ENCODE measurements around the gene SAMD7.

SAMD7 gene

DNA sequence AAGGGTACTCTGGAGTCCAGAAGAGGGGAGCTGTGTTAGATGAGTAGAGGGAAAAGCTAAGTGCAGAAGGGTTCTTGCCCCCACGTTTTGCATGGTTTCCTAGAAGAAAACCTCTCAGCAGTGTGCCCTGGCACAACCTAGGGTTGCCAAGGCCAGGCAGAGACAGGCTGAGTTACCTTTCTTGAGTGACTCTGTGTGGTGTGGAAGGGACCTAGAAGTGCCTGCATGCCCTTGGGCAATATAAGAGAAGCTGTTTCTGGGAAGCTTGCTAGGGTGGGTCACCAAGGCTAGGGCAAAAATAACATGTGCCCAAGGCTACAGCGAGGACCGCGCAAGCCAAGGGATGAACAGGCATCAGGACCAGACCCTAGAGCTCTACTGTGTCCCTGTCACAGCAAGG lies 3.4 kb upstream of the SAMD7 start:
- DNase-seq (ENCODE audit: low read depth in 2 of 2) = no peak

DNA sequence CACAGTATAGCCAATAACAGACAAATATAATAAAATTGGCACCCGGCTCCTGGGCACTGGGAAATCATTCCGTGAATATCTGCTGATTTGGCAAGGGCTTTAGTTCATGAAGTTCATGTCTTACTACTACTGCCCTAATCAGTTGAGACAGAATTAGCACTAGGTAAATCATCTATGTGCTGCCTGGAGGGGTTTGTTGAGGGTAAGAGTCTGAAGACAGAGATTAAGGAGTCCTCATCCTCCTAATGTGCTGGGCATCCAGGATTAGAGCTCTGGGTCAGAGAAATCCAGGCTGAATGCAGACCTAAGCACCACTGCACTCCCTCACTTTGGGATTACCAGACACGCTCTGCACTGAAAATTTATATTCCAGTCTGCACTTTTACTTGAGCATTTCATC lies 2.0 kb downstream of the SAMD7 start:
- DNase-seq (ENCODE audit: low read depth in 2 of 2) = no peak

DNA sequence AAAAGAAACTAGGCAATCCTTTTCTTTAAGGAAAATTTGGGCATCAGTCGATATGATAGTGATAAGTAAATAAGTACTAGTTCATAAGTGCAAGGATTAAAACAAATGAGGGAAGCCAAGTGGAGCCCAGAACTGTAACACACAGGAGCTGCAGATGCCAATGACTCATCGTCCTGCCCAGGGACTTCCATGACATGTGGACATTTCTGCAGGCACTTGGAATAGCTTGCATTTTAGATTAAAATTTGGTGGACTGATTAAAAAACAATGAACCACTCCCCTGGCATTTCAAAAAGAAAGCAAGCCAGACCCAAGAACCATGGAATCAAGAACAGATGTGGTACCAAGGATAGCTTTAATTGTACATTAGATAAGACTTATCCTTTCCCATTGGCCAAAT lies 2.9 kb downstream of the SAMD7 start:
- no peak for DNase-seq (ENCODE audit: low read depth in 2 of 2)

DNA sequence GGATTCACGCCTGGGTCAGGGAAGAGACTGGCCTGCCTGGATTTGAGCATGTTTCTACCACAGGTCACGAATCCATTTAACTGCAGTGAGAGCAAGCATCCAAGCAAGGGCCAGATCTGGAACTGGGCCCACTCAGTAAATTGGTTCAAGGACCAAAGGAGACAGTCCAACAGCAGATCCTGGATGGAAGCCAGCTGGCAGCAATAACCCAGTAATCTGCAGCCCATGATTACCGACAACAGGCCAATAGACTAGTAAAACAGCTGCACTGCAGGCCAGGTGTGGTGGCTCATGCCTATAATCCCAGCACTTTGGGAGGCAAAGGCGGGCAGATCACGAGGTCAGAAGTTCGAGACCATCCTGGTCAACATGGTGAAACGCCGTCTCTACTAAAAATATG lies 11.8 kb downstream of the SAMD7 start:
- DNase-seq (ENCODE audit: low read depth in 2 of 2) = no peak

DNA sequence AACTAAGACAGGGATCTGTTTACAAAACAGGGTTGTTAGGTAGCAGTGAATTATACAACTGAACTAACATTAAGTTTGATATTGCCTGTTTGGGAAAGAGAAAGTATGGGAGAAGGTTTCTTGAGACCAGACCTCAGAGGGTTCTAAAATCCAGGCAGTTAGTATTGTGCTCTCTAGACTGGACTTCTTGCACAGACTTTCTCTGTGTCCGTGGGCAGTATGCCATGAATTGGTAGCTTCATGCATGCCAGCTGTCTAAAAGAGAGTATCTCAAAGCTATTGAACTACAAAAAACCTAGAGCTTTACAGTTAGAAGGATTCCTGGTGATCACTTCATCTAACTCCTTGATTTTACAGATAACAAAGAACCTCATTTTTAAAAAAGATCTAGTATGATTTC lies 12.5 kb downstream of the SAMD7 start:
- no peak for DNase-seq (ENCODE audit: low read depth in 2 of 2)

DNA sequence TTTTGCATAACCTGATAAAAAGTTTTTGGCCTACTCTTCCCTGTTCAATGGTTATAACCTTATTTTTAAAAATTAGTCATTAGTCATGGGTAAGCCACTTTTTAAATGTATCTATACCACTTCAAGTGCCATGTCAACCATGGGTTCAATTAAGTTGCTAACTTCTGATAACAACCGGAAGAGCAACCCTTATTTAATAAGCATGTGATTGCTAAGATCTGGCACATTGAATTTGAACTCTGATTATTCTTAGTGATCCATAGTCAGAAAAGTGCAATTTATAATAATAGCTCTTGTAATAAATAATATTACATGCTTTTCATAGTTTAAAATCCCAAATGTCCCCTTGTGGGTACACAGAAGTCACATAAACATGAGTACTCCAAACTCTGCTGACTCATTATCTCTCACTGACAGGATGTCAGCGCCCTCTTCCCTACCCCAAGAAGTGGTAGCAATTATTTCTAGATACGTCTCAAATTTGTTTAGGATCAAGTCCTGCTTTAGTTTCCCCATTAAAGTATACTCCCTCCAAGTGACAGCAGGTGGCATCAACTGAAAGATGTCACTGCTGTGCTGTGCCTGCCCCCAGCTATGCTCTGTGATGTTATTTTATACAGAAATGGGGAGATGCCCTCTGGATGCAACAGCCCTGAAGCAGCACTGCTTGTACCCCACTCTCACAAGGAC lies 18.6 kb downstream of the SAMD7 start:
- DNase-seq (ENCODE audit: low read depth in 2 of 2) = no peak

DNA sequence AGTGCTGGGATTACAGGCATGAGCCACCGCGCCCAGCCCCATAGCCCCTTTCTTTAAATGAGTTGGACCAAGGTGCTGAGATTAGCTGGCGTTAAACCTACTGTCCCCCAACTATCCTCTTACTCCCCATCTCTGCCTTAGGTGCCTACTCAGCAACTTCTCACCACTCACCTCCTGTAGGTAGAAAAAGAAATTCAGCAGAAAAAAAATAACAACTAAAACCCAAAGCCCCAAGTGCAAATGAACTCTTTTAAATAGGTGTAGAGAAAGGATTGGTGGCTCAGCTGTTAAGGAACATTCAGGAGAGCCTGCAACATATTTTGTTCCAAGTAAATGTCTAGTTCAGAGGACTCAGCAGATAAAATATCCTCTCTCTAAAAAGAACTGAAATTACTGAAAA lies 19.5 kb downstream of the SAMD7 start:
- no peak for DNase-seq (ENCODE audit: low read depth in 2 of 2)

DNA sequence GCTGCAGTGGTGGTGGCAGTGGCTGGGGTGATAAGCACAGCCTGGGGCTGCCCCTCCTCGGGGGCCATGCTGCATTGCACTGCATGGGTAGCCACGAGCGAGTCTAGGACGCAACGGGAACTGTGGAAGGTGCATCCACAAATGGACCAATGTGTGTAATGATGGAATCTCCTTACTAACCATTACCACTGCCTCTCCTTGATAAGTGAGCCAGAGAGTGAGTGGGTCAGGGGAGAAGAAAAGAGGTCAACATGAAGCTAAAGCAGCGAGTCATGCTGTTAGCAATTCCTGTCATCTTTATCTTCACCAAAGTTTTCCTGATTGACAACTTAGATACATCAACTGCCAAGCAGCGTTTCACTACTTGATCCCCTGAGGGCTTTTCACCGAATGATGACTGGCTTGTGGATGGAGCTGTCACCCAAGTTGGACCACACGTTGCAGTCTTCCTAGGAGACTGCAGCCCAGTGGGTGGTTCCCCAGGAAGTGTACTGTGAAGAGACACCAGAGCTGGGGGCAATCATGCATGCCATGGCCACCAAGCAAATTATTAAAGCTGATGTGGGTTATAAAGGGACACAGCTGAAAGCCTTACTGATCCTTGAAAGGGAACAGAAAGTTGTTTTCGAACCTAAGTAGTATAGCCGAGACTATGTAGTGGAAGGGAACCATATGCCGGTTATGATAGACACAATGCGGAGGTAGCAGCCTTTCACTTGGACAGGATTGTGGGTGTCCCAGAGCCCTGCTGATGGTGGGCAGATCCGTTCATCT lies 20.6 kb downstream of the SAMD7 start:
- DNase-seq (ENCODE audit: low read depth in 2 of 2) = no peak

DNA sequence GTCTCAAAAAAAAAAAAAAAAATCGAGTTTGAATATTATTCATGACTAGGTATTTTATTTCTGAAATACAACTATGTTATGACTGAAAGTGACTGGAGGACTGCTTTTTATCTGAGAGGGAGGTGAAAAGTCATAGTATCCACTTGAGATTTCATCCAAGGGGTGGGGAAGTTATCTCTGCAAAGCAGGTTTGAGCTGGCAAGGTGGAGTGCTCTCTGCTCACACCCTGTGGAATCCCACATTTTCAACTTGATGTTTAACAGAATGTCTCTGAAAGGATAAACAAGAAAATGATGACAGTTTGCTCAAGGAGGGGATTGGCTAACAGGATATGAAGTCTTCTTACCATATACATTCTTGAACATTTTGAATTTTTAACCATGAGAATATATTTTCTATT lies 27.9 kb downstream of the SAMD7 start:
- DNase-seq (ENCODE audit: low read depth in 2 of 2) = no peak

DNA sequence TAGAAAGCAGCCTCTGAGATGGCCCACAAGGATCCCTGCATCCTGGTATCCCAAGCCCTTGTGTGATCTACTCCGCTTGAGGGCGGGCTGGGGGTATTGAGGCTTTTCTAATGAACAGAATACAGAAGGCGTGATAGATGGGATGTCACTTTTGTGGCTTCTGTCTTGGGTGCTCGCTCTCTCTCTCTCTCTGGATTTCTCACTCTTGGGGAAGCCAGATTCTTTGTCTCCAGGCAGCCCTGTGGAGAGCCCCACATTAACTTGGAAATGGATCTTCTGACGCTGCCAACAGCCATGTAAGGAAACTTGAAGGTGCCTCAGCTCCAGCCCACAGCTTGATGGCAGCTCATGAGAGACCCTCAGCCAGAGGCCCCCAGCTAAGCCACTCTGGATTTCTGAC lies 28.4 kb downstream of the SAMD7 start:
- no peak for DNase-seq (ENCODE audit: low read depth in 2 of 2)

DNA sequence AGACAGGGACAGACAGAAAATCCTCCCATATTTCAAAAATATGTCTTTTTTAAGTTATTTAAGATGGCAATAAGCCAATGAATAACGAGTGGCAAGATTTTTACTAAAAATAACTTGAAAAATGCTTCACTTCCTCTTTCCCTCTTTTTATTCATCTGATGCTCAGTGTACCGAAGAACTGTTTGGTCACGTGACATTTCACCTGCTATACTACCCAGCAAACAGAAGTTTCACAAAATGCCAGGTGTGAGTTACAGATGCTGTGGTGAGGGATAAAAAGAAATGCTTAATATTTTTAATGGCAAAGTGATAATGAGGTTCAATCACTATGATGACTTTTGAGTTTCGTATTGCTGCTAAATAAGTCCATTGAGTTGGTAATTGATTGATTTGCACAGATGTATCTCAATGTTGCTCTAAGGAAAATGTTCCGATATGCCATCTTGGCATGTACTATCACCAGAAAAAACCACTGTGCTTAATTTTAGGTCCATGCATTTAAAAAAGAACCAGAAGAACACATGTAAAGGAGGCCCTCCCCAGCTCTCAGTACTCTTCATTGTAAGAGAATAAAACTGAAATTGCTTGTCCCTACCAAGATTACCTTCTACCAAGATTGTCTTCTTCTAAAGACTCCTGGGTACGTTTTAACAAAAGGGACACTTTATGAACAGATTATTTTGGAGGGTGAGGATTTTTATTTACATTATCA lies 29.3 kb downstream of the SAMD7 start:
- no peak for DNase-seq (ENCODE audit: low read depth in 2 of 2)

DNA sequence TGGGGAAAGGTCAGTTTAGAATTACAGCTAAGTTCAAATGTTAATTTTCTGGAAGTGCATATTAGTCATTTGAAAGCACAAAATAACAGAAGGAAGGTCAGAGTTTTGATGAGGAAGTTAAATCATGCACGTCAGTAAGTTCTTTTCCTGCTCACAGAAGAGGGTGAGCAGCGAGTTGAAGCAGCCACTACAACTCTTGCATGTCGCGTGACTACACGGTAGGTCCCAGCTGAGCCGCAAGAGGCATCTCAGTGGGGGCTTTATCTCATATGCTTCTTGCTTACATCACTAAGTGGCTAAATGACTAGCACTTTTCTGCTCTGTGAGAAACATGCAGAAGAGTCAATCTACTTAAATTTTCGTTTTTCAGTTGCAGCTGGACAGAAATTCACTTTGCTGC lies 33.9 kb downstream of the SAMD7 start:
- no peak for DNase-seq (ENCODE audit: low read depth in 2 of 2)

DNA sequence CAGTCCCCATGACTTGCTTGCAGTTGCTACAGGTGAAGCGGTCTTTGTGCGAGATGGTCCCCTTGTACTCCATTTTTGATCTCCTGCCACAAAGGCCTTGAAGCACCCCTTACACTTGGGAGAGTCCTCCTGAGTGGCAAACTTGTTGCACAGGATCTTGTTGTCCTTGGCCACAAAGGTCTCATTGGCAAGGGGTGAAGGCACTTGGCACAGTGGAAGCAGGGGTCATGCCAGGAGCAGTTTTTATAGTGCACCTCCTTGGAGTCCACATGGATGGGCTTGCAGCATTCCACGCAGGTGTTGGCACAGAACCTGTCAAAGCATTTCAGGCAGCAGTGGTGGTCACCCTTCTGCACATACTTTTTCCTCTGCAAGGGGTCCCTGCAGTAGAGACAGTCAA lies 35.0 kb downstream of the SAMD7 start:
- DNase-seq (ENCODE audit: low read depth in 2 of 2) = no peak

DNA sequence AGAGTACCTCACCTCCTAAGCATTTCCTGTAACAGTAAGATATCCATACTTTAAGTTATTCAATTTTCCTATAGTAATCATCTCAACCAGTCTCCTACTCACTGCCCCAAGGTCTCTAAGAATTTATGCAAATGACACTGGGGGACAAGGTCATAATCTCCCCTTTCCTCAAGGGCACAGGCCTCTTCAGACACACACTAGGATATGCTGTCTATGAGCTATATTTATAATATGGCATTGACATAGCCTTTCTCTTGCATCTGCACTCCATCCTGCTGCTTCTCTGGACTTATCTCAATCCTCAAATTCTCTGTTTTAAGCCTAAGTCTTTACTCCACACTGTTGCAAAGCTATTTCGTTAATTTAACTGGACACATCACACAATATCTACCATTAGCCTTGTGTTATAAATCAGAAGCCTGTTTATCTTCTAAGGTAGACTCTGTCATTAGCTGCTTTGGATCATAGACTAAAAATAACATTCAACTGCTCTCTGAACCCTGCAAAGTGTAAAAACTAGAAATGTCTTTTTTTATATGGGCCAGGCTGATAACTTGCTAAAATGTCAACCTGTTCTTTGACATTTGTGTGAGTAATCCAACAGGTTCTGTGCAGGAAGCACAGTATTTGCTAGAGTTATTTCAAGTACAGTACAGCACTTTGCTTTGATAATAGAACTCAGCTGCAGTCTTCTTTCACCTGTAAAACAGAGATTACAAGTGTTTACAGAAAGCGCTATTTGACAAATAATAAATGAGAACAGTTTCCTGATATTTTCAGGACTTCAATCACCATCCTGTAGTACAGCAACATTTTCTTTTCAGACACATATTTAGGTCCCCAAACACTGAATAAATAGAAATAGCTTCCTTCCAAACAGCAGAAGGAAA lies 37.4 kb downstream of the SAMD7 start:
- no peak for DNase-seq (ENCODE audit: low read depth in 2 of 2)

DNA sequence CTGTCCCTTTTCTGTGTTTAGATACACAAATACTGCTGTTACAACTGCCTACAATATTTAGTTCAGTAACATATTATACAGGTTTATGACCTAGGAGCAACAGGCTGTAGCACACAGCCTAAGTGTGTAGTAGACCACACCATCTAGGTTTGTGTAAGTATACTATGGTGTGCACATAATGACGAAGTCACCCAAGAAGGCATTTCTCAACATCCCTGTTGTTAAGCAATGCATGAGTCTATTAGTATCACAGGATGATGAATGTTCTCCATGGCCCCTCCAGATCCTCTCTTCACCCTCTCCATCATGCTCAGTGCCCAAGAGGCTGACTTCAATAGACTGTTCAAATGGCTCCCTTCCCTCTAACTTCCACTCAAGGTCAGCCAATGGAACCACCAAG lies 40.7 kb downstream of the SAMD7 start:
- DNase-seq (ENCODE audit: low read depth in 2 of 2) = no peak

DNA sequence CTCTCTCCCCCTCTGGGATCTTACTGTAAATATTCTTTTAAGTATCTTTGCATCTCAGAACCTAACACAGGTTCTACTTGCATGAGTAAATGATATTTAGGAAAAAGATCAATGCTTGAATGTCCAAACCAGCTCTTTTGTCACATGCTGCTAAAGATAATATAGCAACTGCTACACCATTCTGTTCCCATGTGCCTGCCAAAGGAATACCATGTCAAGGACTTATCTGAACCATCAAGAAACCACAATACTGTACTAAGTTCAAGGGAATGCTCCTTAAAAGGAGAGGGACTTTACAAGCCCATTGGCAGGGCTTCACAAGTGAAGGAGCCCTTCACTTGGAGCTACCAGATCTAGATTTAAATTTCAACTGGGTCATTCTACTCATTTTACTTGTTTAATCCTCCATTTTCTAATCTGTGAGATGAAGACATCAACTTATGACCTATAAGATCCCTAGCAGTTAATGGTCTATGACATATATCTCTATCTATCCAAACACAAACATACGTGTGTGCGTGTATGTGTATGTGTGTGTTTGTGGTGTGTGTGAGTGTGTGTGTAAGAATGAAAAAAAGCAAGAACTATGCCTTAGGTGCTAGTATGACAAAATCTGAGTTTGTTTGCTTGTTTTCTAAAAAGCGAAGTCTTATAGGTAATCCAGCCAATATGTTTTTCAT lies 42.2 kb downstream of the SAMD7 start:
- DNase-seq (ENCODE audit: low read depth in 2 of 2) = no peak

DNA sequence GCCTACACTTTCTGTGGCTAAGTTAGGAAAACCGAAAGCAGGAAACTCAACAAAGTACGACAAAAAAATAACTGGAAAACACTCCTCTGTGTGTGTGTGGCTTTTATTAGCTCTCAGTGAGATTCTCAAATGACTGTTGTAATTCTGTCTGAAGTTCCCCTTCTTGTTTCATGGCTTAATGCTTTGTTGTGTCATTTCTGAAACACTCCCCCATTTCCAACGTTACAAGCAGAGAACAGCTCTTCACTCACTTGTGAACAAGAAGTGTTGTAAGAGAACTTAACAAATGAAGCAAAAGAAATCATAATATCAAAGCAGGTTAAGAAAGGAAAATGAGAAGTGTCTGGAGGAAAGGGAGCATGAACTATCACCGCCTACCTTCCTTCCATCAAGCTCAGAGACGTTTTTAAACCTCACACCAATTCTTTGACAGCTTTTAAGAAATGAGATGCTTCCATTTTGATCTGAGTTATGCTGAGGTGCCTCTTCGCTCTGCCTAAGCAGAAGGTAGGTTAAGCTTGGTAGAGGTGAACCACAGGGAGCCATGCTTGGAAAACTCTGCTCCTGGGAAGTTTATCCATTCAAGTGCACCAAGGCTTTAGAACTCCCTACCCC lies 42.9 kb downstream of the SAMD7 start:
- no peak for DNase-seq (ENCODE audit: low read depth in 2 of 2)

DNA sequence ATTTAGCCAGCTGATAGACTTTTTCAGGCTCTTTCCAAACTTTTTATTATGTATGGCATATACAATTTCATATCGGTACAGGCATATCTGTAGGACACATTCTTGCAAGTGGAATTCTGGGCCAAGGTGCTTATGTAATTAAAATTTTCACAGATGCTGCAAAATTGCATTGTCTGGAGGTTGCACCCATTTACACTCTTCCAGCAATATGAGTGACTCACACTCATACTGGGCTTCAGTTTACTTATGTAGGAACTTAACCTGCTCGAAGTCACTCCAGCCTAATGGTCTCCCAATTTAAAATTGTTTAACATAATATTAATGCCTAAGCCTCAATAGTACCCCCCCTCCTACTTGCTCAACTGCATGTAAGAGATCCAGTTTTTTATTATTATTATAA lies 44.0 kb downstream of the SAMD7 start:
- no peak for DNase-seq (ENCODE audit: low read depth in 2 of 2)

DNA sequence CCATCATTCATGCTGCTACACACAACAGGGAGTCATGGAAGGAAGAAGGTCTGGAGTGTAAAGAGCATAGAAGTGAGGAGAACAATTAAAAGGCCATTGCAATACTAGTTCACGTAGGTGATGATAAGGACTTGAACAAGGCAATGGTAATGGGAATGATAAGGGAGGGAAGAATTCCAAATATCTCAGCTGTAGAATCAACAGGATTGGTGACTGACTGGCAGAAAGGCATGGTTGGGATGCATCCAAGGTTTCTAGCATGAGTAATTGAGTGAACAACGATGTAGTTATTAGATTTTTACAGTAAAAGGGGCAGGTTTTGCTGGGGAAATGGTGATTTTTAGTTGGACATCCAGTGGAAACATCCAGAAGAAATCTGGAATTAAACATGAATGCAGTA lies 52.8 kb downstream of the SAMD7 start:
- DNase-seq (ENCODE audit: low read depth in 2 of 2) = no peak

DNA sequence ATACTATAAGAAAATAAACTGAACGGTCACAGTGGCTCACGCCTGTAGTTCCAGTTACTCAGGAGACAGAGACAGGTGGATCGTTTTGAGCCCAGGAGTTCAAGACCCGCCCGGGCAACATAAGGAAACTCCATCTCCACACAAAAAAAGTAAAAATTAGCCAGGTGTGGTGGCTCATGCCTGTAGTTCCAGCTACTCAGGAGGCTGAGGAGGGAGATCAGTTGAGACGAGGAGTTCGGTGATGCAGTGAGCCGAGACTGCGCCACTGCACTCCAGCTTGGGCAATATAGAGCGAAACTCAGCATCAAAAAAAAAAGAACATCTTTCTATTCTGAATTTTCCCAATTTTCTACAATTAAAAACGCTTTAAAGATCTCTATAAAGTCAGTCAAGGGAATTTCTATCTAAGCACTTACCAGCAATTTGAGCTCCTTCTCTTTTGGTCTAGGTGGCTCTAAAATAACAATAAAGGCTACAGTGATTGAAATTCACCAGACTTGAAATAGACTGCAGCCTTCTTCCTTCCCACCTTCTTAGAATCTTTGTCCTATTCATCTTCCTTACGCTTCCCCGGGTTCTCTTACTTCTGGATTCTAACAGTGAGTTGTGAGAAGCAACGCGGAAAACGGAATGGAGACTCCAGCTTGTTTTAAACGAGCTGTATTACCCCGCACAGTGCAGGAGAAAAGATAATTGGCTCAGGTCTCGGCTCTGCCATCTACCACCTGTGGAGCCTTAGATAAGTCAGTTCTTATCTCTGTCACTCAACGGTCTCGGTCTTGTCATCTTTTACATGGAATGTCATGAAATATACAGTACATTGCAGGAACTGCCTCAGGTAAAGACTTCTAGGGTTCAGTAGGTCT lies 54.4 kb downstream of the SAMD7 start:
- no peak for DNase-seq (ENCODE audit: low read depth in 2 of 2)

All from fibroblast of skin of left biceps (primary cell).